ENCODE data around the gene HSPA1L.

HSPA1L gene

DNA sequence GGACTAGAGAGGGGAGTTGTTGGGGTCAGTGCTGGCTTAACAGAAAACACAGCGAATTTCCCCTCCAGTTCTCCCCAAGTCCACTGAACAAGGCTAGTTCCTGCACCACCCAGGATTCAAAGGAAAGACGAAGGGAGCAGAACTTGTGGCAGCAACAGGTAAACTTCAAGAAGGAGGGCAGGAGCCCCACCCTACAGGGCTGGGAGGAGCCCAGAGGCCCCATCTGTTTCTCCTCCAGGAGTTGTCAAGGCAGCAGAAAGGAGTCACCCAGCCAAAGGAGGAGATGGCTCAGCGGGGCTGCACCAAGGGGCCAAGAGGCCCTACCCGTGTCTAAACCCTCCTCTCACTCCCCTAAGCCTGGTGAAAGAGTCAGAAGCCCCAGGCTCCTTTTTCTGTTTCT, 50.9 kb downstream of the HSPA1L start:
- ATAC-seq = no peak
- TF ChIP-seq PPARA (CRISPR knock-in tag; IDR thresholded peaks at IDR 0.05; ENCODE audit: borderline replicate concordance) = no peak

DNA sequence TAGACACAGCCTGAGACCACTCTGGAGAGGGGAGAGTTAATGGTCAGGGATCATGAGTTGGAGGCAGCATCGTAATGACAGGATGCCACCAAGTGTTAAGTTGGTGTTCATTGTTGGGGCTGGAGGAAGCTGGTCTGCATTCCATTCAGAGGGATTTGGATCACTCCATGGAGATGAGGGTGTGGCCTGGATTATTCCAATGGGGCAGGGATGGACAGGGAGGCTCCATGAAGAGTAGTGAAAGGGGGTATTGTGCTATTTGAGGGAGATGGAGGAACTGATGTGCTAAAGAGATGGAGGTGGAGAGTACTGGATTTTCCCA, 51.5 kb downstream of the HSPA1L start:
- peak; percentile 73 for ATAC-seq
- TF ChIP-seq GLIS3 (CRISPR knock-in tag; IDR thresholded peaks at IDR 0.05) = no peak
- TF ChIP-seq ZC3H10 (CRISPR knock-in tag; IDR thresholded peaks at IDR 0.05) = no peak
- TF ChIP-seq, protein P1, sequence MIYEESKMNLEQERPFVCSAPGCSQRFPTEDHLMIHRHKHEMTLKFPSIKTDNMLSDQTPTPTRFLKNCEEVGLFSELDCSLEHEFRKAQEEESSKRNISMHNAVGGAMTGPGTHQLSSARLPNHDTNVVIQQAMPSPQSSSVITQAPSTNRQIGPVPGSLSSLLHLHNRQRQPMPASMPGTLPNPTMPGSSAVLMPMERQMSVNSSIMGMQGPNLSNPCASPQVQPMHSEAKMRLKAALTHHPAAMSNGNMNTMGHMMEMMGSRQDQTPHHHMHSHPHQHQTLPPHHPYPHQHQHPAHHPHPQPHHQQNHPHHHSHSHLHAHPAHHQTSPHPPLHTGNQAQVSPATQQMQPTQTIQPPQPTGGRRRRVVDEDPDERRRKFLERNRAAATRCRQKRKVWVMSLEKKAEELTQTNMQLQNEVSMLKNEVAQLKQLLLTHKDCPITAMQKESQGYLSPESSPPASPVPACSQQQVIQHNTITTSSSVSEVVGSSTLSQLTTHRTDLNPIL (CRISPR knock-in tag; IDR thresholded peaks at IDR 0.05; ENCODE audit: low read depth) = no peak
- TF ChIP-seq CSDC2 (CRISPR knock-in tag; IDR thresholded peaks at IDR 0.05) = no peak

DNA sequence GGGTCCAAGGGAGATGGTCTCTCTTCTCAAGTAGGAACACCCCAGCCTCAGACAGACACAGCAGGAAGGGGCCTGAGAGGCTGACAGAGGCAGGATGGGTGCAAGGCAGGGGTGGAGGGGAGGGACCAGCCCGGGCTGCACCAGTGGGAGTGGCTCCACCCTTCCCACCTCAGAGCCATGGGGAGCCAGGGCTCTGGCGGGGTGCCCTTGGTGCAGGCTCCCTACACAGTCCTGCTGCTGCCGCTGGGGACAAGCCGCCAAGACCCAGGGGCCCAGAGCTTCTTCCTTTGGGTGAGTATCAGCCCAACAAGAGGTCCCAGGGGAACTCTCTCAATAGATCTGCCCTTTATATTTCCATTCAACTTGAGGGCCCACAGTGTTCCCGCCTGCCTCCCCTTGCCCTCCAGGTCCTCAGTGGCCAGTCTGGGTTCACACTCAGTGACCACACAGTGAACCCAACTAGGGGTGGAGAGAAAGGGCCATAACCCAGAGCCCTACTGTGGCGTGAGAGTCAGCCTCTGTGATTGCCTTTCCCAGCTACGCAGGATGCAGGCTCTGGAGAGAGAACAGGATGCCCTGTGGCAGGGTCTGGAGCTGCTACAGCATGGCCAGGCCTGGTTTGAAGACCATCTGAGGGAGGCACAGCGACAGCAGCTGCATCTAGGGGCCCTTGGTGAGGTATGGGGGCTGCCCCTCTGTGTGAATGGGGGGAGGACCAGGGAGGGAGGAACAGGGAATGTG, 52.0 kb downstream of the HSPA1L start:
- TF ChIP-seq RARB (CRISPR knock-in tag; IDR thresholded peaks at IDR 0.05) = no peak
- peak; percentile 11; the same call in 2 of the 3 replicates for ATAC-seq

DNA sequence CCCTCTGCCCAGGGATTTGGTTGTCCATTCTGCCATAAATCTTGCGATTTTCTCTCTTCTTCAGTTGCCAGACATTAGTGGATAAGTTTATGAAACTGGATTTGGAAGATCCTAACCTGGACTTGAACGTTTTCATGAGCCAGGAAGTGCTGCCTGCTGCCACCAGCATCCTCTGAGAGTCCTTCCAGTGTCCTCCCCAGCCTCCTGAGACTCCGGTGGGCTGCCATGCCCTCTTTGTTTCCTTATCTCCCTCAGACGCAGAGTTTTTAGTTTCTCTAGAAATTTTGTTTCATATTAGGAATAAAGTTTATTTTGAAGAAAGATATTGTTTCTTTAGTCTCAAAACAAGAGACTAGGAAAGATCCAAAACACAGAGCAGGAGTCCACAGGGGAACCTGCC, 52.7 kb downstream of the HSPA1L start, which contains the start of gene SAPCD1:
Gene SAPCD1 (plus strand): TSS at position 301 of the 400 bp plus-strand sequence. CDS start 399 bp downstream, outside the sequence.
- TF ChIP-seq, protein P2, sequence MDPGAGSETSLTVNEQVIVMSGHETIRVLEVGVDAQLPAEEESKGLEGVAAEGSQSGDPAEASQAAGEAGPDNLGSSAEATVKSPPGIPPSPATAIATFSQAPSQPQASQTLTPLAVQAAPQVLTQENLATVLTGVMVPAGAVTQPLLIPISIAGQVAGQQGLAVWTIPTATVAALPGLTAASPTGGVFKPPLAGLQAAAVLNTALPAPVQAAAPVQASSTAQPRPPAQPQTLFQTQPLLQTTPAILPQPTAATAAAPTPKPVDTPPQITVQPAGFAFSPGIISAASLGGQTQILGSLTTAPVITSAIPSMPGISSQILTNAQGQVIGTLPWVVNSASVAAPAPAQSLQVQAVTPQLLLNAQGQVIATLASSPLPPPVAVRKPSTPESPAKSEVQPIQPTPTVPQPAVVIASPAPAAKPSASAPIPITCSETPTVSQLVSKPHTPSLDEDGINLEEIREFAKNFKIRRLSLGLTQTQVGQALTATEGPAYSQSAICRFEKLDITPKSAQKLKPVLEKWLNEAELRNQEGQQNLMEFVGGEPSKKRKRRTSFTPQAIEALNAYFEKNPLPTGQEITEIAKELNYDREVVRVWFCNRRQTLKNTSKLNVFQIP (CRISPR knock-in tag; IDR thresholded peaks at IDR 0.05; ENCODE audit: borderline replicate concordance, low read depth) = no peak
- TF ChIP-seq ZFP3 (CRISPR knock-in tag; IDR thresholded peaks at IDR 0.05) (no peak), BACH2 (CRISPR knock-in tag; IDR thresholded peaks at IDR 0.05; ENCODE audit: borderline replicate concordance) (no peak), ARNTL (CRISPR knock-in tag; IDR thresholded peaks at IDR 0.05; ENCODE audit: borderline replicate concordance, low read depth) (no peak), ZFP30 (CRISPR knock-in tag; IDR thresholded peaks at IDR 0.05) (no peak), OSR1 (CRISPR knock-in tag; IDR thresholded peaks at IDR 0.05) (no peak), ZNF70 (CRISPR knock-in tag; IDR thresholded peaks at IDR 0.05) (no peak), ESRRG (CRISPR knock-in tag; IDR thresholded peaks at IDR 0.05) (no peak), TOX (CRISPR knock-in tag; IDR thresholded peaks at IDR 0.05; ENCODE audit: borderline replicate concordance) (no peak), ZNF8 (CRISPR knock-in tag; IDR thresholded peaks at IDR 0.05) (no peak)
- TF ChIP-seq, protein P3, sequence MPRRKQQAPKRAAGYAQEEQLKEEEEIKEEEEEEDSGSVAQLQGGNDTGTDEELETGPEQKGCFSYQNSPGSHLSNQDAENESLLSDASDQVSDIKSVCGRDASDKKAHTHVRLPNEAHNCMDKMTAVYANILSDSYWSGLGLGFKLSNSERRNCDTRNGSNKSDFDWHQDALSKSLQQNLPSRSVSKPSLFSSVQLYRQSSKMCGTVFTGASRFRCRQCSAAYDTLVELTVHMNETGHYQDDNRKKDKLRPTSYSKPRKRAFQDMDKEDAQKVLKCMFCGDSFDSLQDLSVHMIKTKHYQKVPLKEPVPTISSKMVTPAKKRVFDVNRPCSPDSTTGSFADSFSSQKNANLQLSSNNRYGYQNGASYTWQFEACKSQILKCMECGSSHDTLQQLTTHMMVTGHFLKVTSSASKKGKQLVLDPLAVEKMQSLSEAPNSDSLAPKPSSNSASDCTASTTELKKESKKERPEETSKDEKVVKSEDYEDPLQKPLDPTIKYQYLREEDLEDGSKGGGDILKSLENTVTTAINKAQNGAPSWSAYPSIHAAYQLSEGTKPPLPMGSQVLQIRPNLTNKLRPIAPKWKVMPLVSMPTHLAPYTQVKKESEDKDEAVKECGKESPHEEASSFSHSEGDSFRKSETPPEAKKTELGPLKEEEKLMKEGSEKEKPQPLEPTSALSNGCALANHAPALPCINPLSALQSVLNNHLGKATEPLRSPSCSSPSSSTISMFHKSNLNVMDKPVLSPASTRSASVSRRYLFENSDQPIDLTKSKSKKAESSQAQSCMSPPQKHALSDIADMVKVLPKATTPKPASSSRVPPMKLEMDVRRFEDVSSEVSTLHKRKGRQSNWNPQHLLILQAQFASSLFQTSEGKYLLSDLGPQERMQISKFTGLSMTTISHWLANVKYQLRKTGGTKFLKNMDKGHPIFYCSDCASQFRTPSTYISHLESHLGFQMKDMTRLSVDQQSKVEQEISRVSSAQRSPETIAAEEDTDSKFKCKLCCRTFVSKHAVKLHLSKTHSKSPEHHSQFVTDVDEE (CRISPR knock-in tag; IDR thresholded peaks at IDR 0.05) = no peak
- TF ChIP-seq, protein P4, sequence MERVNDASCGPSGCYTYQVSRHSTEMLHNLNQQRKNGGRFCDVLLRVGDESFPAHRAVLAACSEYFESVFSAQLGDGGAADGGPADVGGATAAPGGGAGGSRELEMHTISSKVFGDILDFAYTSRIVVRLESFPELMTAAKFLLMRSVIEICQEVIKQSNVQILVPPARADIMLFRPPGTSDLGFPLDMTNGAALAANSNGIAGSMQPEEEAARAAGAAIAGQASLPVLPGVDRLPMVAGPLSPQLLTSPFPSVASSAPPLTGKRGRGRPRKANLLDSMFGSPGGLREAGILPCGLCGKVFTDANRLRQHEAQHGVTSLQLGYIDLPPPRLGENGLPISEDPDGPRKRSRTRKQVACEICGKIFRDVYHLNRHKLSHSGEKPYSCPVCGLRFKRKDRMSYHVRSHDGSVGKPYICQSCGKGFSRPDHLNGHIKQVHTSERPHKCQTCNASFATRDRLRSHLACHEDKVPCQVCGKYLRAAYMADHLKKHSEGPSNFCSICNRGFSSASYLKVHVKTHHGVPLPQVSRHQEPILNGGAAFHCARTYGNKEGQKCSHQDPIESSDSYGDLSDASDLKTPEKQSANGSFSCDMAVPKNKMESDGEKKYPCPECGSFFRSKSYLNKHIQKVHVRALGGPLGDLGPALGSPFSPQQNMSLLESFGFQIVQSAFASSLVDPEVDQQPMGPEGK (CRISPR knock-in tag; IDR thresholded peaks at IDR 0.05; ENCODE audit: borderline replicate concordance) = no peak
- TF ChIP-seq, protein P5, sequence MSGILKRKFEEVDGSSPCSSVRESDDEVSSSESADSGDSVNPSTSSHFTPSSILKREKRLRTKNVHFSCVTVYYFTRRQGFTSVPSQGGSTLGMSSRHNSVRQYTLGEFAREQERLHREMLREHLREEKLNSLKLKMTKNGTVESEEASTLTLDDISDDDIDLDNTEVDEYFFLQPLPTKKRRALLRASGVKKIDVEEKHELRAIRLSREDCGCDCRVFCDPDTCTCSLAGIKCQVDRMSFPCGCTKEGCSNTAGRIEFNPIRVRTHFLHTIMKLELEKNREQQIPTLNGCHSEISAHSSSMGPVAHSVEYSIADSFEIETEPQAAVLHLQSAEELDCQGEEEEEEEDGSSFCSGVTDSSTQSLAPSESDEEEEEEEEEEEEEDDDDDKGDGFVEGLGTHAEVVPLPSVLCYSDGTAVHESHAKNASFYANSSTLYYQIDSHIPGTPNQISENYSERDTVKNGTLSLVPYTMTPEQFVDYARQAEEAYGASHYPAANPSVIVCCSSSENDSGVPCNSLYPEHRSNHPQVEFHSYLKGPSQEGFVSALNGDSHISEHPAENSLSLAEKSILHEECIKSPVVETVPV (CRISPR knock-in tag; IDR thresholded peaks at IDR 0.05) = no peak
- ATAC-seq = no peak
